ENCODE measurements around the gene MAGEB17.
"Not testable (repeated sequence)": the region's sequence is repeated elsewhere in the genome, so short reads cannot be mapped to it uniquely, and the experiment has no call there.

Gene MAGEB17

GRCh38 chrX:16155581-16156096, 11.6 kb upstream of the MAGEB17 start:
- H4K20me1 ChIP-seq (ENCODE audit: control insufficient read depth, insufficient read depth, low read depth, low read length), result no peaks in the 10 kb centered on the region
- H3K27me3 ChIP-seq (ENCODE audit: control insufficient read depth, low read length), result no peaks in the 10 kb centered on the region
- H3K36me3 ChIP-seq (ENCODE audit: control insufficient read depth, low read length), result no peaks in the 10 kb centered on the region
- no peaks in the 10 kb centered on the region for H3K79me2 ChIP-seq (ENCODE audit: control insufficient read depth, low read length)
- no peak for TF ChIP-seq CTCF (IDR thresholded peaks at IDR 0.05; ENCODE audit: low read depth, low read length, poor library complexity, severe bottlenecking)
- no peaks in the 10 kb centered on the region for H3K9me2 ChIP-seq (replicated peaks; ENCODE audit: control insufficient read depth, low read length)
- no peak overlapping the region for H3K4me3 ChIP-seq (ENCODE audit: low read length)
- no peak overlapping the region for H3K4me2 ChIP-seq (ENCODE audit: low read length)
- no peaks in the 10 kb centered on the region for H3F3A ChIP-seq (ENCODE audit: control insufficient read depth, insufficient read depth)
- no peaks in the 10 kb centered on the region for H3K9me3 ChIP-seq (ENCODE audit: control insufficient read depth, insufficient read depth, low read length)
- H3K27ac ChIP-seq (ENCODE audit: low read depth, low read length), result no peak overlapping the region
- no peaks in the 10 kb centered on the region for H3K4me1 ChIP-seq (ENCODE audit: control insufficient read depth, low read length)

- no peaks in the 10 kb centered on the region for H3K36me3 ChIP-seq (ENCODE audit: control insufficient read depth, low read length)
- TF ChIP-seq EZH2phosphoT487 (IDR thresholded peaks at IDR 0.05; ENCODE audit: borderline replicate concordance, low read length) (no peak), CTCF (IDR thresholded peaks at IDR 0.05; ENCODE audit: low read depth, low read length, poor library complexity, severe bottlenecking) (no peak)
- H3K9me2 ChIP-seq (replicated peaks; ENCODE audit: control insufficient read depth, low read length), result no peaks in the 10 kb centered on the region
- H3F3A ChIP-seq (ENCODE audit: control insufficient read depth, insufficient read depth), result no peaks in the 10 kb centered on the region
- no peaks in the 10 kb centered on the region for H3K27me3 ChIP-seq (ENCODE audit: control insufficient read depth, low read length)
- H3K27ac ChIP-seq (ENCODE audit: low read depth, low read length), result no peak overlapping the region
- H3K4me1 ChIP-seq (ENCODE audit: control insufficient read depth, low read length), result no peaks in the 10 kb centered on the region
- no peaks in the 10 kb centered on the region for H3K79me2 ChIP-seq (ENCODE audit: control insufficient read depth, low read length)
- no peaks in the 10 kb centered on the region for H3K9me3 ChIP-seq (ENCODE audit: control insufficient read depth, insufficient read depth, low read length)
- no peak overlapping the region for H3K4me2 ChIP-seq (ENCODE audit: low read length)
- no peaks in the 10 kb centered on the region for H4K20me1 ChIP-seq (ENCODE audit: control insufficient read depth, insufficient read depth, low read depth, low read length)
- H3K4me3 ChIP-seq (ENCODE audit: low read length), result no peak overlapping the region
Measured at GRCh38 chrX:16156692-16157331, 10.5 kb upstream of the MAGEB17 start.

- Histone ChIP-seq H3K9me3 (ENCODE audit: control insufficient read depth, insufficient read depth, low read length) (no peaks in the 10 kb centered on the region), H3K4me3 (ENCODE audit: low read length) (no peak overlapping the region), H4K20me1 (ENCODE audit: control insufficient read depth, insufficient read depth, low read depth, low read length) (no peaks in the 10 kb centered on the region), H3K9me2 (replicated peaks; ENCODE audit: control insufficient read depth, low read length) (no peaks in the 10 kb centered on the region), H3K4me2 (ENCODE audit: low read length) (no peak overlapping the region), H3F3A (ENCODE audit: control insufficient read depth, insufficient read depth) (no peaks in the 10 kb centered on the region), H3K27ac (ENCODE audit: low read depth, low read length) (no peak overlapping the region), H3K36me3 (ENCODE audit: control insufficient read depth, low read length) (no peaks in the 10 kb centered on the region), H3K27me3 (ENCODE audit: control insufficient read depth, low read length) (no peaks in the 10 kb centered on the region), H3K79me2 (ENCODE audit: control insufficient read depth, low read length) (no peaks in the 10 kb centered on the region), H3K4me1 (ENCODE audit: control insufficient read depth, low read length) (no peaks in the 10 kb centered on the region)
- TF ChIP-seq EZH2phosphoT487 (IDR thresholded peaks at IDR 0.05; ENCODE audit: borderline replicate concordance, low read length), result no peak
- no peak for TF ChIP-seq CTCF (IDR thresholded peaks at IDR 0.05; ENCODE audit: low read depth, low read length, poor library complexity, severe bottlenecking)
Measured at GRCh38 chrX:16160729-16161128, 6.6 kb upstream of the MAGEB17 start.

- H3K4me3 ChIP-seq (ENCODE audit: low read length); H3K4me1 ChIP-seq (ENCODE audit: control insufficient read depth, low read length); H3K79me2 ChIP-seq (ENCODE audit: control insufficient read depth, low read length); H3K4me2 ChIP-seq (ENCODE audit: low read length); H3K9me3 ChIP-seq (ENCODE audit: control insufficient read depth, insufficient read depth, low read length); H3F3A ChIP-seq (ENCODE audit: control insufficient read depth, insufficient read depth); H3K36me3 ChIP-seq (ENCODE audit: control insufficient read depth, low read length); H4K20me1 ChIP-seq (ENCODE audit: control insufficient read depth, insufficient read depth, low read depth, low read length); H3K27ac ChIP-seq (ENCODE audit: low read depth, low read length); H3K27me3 ChIP-seq (ENCODE audit: control insufficient read depth, low read length); H3K9me2 ChIP-seq (replicated peaks; ENCODE audit: control insufficient read depth, low read length): not testable (repeated sequence)
Measured at GRCh38 chrX:16161173-16161572, 6.1 kb upstream of the MAGEB17 start.
